ENCODE measurements around the gene PDXDC1. TPM values are rescaled to one million over a fixed set of nuclear protein-coding genes. Genes with fewer than 3 reads are reported as not detected.
"Not testable (repeated sequence)": the region's sequence is repeated elsewhere in the genome, so short reads cannot be mapped to it uniquely, and the experiment has no call there.

PDXDC1 gene
- total and polyA plus RNA-seq, 9 of the 15 experiments (the other 6 are each of a cell fraction or from before 2014, with no cell fraction given), result 5.1 to 95.4 (median 45.8) TPM

DNA sequence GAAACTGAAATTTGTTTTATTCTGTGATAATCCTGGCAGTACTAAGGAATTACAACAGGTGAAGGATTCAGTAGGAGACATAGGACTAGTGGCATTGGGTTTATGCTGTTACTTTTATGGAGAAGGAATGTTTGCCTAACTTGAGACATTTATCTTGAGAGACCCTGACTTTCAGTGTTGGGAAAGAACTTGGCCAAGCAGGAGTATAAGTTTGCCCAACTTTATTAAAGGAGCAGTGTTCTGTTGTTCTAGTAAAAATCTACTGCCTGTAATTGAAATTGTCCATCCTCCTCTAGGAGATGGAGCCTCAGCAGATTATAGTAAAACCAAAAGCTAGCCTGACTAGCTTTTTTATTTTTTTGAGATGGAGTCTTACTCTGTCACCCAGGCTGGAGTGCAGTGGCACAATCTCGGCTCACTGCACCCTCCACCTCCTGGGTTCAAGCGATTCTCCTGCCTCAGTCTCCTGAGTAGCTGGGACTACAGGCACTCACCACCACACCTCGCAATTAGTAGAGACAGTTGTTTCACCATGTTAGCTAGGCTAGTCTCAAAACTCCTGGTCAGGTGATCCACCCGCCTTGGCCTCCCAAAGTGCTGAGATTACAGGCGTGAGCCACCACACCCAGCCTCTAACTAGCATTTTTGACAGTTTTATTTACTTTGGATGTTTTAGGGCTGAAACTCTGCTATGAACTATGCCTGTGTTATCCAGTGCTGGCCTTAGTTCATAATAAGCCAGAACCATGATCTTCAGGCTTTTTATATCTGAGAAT, 30.7 kb downstream of the PDXDC1 start:
- H3K27me3 ChIP-seq (ENCODE audit: control insufficient read depth in 2 of 2, insufficient read depth in 2 of 2, low read length in 2 of 2); POLR2A ChIA-PET; H3K4me1 ChIP-seq (replicated peaks in 1 of 2; ENCODE audit: control insufficient read depth in 2 of 2, insufficient read depth in 2 of 2, low read length in 2 of 2); ATAC-seq; H2AFZ ChIP-seq (ENCODE audit: low read depth, low read length); H3K27ac ChIP-seq (ENCODE audit: extremely low read depth, low read depth, low read length); BruUV-seq (replicated peaks); H3K9ac ChIP-seq (ENCODE audit: insufficient read depth in 1 of 2, low read depth in 2 of 2, low read length in 2 of 2); CTCF ChIA-PET (ENCODE audit: low intra/inter-chr PET ratio); H3K4me3 ChIP-seq; in situ Hi-C loops (cut with MboI); H3K4me2 ChIP-seq (ENCODE audit: insufficient read depth, low read length); H3K79me2 ChIP-seq (ENCODE audit: control insufficient read depth, insufficient read depth, low read length); H3K9me3 ChIP-seq (replicated peaks; ENCODE audit: control insufficient read depth, insufficient read depth, low read depth, low read length); DNase-seq (ENCODE audit: extremely low read depth in 1 of 4, low spot score in 3 of 4); intact Hi-C loops (cut with micrococcal nuclease); H4K20me1 ChIP-seq (replicated peaks; ENCODE audit: control insufficient read depth, insufficient read depth, low read length); H3K9me1 ChIP-seq (ENCODE audit: control insufficient read depth, insufficient read depth, low read length): not testable (repeated sequence)
- peaks cover 40% of the 10 kb centered on the region; the same call in 2 of the 3 replicates for H3K36me3 ChIP-seq (ENCODE audit: control insufficient read depth, insufficient read depth, low read length)
- peak; percentile 42 for FAIRE-seq
- WGBS (ENCODE audit: insufficient coverage, low coverage, missing lambda C conversion rate), result 69% methylated on average over 5 of the region's 5 CpGs

DNA sequence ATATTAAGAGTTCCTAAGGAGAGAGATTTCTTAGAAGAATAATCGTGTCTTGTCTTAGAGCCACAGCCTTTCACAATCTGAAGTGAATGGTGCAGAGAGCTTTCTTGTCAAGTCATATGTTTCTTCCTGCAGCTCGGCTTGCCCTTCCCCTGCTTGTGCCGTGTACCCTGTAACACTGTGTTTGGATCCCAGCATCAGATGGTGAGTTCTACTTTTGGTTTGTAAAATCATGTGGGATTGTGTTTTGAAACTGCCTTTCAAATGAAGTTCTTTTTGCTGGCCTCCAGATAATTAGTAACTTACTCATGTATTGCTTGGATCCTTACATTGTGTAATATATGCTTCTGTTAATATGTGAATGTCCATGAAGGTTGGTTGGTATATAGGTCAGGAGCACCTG, 33.8 kb downstream of the PDXDC1 start:
- H3K27ac ChIP-seq (ENCODE audit: extremely low read depth, low read depth, low read length); H3K4me1 ChIP-seq (replicated peaks in 1 of 2; ENCODE audit: control insufficient read depth in 2 of 2, insufficient read depth in 2 of 2, low read length in 2 of 2); intact Hi-C loops (cut with micrococcal nuclease); H2AFZ ChIP-seq (ENCODE audit: low read depth, low read length); H3K4me3 ChIP-seq; H3K9ac ChIP-seq (ENCODE audit: insufficient read depth in 1 of 2, low read depth in 2 of 2, low read length in 2 of 2); in situ Hi-C loops (cut with MboI); CTCF ChIA-PET (ENCODE audit: low intra/inter-chr PET ratio); H3K27me3 ChIP-seq (ENCODE audit: control insufficient read depth in 2 of 2, insufficient read depth in 2 of 2, low read length in 2 of 2); H3K9me1 ChIP-seq (ENCODE audit: control insufficient read depth, insufficient read depth, low read length); H4K20me1 ChIP-seq (replicated peaks; ENCODE audit: control insufficient read depth, insufficient read depth, low read length); POLR2A ChIA-PET; BruUV-seq (replicated peaks); H3K9me3 ChIP-seq (replicated peaks; ENCODE audit: control insufficient read depth, insufficient read depth, low read depth, low read length); H3K79me2 ChIP-seq (ENCODE audit: control insufficient read depth, insufficient read depth, low read length); DNase-seq (ENCODE audit: extremely low read depth in 1 of 4, low spot score in 3 of 4); H3K4me2 ChIP-seq (ENCODE audit: insufficient read depth, low read length); ATAC-seq; FAIRE-seq: not testable (repeated sequence)
- 74% methylated on average over 3 of the region's 3 CpGs for WGBS (ENCODE audit: insufficient coverage, low coverage, missing lambda C conversion rate)
- peaks cover 41% of the 10 kb centered on the region; the same call in 2 of the 3 replicates for H3K36me3 ChIP-seq (ENCODE audit: control insufficient read depth, insufficient read depth, low read length)

DNA sequence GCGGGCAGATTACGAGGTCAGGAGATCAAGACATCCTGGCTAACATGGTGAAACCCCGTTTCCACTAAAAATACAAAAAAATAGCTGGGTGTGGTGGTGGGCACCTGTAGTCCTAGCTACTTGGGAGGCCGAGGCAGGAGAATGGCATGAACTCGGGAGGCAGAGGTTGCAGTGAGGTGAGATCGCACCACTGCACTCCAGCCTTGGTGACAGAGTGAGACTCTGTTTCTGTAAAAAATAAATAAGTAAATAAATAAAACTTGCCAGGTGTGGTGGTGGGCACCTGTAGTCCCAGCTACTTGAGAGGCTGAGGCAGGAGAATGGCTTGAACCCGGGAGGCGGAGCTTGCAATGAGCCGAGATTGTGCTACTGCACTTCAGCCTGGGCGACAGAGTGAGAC, 38.1 kb downstream of the PDXDC1 start:
- H3K4me2 ChIP-seq (ENCODE audit: insufficient read depth, low read length); H3K79me2 ChIP-seq (ENCODE audit: control insufficient read depth, insufficient read depth, low read length); ATAC-seq; H3K27me3 ChIP-seq (ENCODE audit: control insufficient read depth in 2 of 2, insufficient read depth in 2 of 2, low read length in 2 of 2); H3K27ac ChIP-seq (ENCODE audit: extremely low read depth, low read depth, low read length); intact Hi-C loops (cut with micrococcal nuclease); H3K9me3 ChIP-seq (replicated peaks; ENCODE audit: control insufficient read depth, insufficient read depth, low read depth, low read length); CTCF ChIA-PET (ENCODE audit: low intra/inter-chr PET ratio); in situ Hi-C loops (cut with MboI); H3K4me3 ChIP-seq; H3K9me1 ChIP-seq (ENCODE audit: control insufficient read depth, insufficient read depth, low read length); BruUV-seq (replicated peaks); POLR2A ChIA-PET; H3K9ac ChIP-seq (ENCODE audit: insufficient read depth in 1 of 2, low read depth in 2 of 2, low read length in 2 of 2); DNase-seq (ENCODE audit: extremely low read depth in 1 of 4, low spot score in 3 of 4); H4K20me1 ChIP-seq (replicated peaks; ENCODE audit: control insufficient read depth, insufficient read depth, low read length); FAIRE-seq; H3K4me1 ChIP-seq (replicated peaks in 1 of 2; ENCODE audit: control insufficient read depth in 2 of 2, insufficient read depth in 2 of 2, low read length in 2 of 2); H2AFZ ChIP-seq (ENCODE audit: low read depth, low read length): not testable (repeated sequence)
- peaks cover 43% of the 10 kb centered on the region for H3K36me3 ChIP-seq (ENCODE audit: control insufficient read depth, insufficient read depth, low read length)
- 91% methylated on average over 10 of the region's 10 CpGs for WGBS (ENCODE audit: insufficient coverage, low coverage, missing lambda C conversion rate)

All from K562 (cell line).